NCI-H1436 treated with DMSO at 0.1 percent for 48 hours (cell line): ENCODE data around the gene METTL3.

Experiments
- DNase-seq: peaks from one replicate; lab custom pipeline; 2025; lab: John Stamatoyannopoulos, UW

The METTL3 gene

GRCh38 chr14:21526672-21527317 is 15.7 kb upstream of the METTL3 start:
- DNase-seq = peak; percentile 17

DNA sequence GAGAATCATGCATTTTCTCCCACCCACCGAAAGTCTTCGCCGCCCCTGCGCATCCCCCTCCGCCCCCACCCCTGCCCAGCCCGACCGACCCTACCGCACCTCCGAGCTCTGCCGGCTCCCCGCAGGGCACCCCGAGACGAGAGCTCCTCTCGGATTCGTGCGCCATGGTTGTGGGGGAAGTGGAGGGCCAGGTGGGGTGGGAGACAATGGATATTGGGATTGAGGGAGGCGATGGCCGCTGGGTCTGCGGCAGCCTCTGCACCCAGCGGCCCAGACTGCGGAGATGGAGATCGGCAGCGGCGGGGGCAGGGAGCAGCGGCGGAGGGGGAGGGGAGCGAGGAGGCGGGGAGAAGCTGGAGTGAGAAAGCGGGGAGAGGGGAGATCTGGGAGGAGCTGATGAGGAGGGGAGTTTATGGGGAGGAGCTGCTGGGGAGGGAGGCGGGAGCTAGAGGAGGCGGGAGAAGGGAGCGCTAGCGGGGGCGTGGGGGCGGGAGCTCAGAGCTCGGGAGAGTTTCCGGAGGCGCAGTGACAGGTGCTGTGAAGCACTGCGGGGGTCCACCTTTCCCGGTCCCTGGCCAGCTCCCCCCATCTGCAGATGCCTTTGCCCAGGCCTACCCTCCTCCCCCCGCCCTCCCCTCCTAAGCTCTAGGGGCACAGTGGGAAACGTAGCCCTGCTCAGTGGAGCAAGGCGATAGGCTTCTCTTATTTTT is 15.0 kb upstream of the METTL3 start, which contains the start of gene SALL2:
SALL2 (minus strand) TSS at position 385 of the 710 bp plus-strand sequence; CDS start at position 166, 219 bp downstream.
- DNase-seq = peak; percentile 69

DNA sequence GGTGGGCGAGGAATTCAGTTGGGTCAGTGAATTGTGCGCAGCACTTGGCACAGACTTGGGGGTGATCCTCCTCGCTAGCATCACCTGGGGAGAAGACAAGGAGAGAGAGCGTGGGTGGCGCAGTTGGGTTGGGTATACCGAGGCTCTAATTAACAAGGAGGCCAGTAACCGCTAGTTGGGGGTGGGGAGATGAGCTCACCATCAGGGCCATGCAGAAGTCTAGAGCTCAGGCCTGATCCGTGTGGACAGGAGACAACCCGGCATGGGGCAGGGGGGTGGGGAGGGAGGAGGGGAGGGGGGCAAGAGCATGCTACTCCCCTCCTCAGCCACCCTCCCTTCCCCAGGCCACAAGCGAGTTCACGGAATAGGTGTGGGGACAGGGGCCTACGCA is 14.4 kb upstream of the METTL3 start:
- DNase-seq = no peak

DNA sequence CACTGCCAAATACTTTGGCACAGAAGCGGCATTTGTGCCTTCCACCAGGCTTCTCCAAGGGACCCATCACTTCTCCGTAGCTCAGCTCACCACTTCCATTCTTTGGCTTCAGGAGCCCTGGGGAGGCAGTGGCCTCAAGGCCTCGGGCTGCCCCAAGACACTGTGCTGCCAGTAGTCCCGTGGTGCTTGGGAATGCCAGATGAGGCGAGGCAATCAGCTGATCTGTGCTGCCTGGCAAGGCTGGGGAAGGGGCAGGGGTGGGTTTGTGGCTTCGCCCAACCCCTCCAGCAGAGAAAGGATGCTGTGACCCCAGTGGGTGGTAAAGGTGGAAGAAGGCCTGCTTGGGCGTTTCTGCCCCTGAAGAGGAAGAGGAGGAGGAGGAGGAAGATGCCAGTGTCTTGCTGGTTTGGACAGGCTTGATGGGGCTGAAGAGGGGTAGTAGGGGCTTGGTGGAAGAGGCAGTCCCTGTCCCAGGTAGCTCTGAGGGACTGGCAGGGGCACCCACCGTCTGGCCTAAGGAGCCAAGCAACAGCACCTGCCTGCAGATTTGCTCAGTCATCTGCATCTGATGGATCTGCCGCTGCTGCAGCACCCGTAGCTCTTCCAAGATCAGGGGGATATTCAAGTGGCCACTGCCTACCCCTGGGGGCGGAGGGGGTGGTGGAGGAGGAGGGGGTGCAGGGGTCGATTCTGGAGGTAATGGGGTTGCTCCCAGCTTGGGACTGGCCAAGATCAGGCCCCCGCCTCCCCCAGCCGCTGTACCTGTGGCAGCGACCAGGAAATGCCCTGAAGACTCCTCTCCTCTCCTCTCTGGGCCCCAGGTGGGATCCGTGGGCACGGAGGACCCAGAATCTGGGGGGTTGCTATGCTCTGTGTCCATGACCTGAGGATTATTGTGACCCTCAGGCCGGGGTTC is 13.7 kb upstream of the METTL3 start:
- no peak for DNase-seq

DNA sequence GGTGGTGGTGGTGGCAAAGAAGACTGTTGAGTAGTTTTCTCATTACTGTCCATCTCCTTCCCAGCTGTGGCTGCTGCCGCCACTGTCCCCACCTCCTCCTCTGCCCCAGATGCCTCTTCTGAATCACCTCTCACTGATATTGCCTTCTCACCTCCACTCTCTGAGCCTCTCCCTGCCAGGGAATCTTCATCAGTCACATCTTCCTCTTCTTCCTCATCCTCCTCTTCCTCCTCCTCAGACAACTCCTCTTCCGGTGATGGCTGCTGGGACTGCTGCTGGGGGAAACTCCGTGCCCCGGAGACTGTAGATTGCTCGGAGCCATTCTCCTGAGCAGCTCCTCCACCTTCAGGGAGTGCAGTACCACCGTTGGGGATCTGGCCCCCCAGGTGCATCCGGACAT is 12.1 kb upstream of the METTL3 start:
- no peak for DNase-seq

DNA sequence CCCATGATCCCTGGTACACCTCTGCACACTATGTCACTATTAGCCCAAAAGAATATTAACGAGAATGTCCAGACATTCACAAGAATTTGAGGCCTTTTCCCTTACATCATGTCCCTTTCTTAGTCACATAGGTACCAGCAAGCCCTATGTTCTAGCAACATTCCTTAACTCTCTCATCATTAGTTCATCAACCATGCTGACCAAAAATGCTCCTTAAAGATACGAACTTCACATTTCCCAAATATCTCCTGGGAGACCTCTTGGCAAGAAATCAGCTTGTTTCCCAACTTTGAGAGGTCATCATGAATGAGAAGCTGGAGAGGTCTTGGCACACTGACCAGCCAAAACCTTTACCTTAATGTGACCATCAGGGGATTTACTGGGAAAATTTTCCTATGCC is 10.4 kb upstream of the METTL3 start:
- DNase-seq = no peak

- no peak for DNase-seq
These were observed 9.6 kb upstream of the METTL3 start for GRCh38 chr14:21520767-21521166.

DNA sequence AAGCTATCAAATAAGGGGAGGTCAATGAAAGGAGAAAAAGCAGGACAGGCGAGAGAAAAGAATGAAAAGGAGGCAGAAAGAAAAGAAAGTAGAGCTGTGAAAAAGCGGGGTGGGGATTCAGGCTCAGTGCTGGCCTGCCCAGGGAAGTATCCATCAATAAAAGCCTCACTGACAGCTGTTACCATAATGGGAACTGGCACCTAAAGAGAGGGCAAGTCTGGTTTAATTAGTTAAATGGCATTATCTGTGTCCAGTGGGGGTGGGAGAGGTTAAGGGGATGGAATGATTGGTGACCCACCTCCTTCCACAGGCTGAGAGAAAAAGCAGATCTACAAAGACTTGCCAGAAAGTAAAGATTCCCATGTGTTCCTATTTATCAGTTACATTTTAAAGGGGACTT is 7.6 kb upstream of the METTL3 start:
- DNase-seq = no peak

DNA sequence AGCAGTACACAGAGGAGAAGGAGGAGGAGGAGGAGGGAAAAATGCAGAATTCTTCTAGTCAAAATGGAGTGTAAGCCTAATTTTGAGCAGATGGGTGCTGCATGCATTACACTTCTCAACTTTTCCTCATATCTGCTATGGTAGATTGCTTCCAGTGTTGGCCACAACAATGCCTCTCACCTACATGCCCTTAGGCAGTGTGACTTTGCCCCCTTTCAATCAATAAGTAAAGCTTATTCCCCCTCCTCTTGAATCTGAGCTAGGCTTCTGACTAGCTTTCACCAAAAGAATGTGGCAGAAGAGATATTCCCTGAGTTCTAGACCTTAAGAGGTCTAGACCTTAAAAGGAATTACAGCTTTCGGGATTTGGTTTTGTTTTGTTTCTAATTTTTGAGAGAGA is 3.2 kb upstream of the METTL3 start:
- no peak for DNase-seq

DNA sequence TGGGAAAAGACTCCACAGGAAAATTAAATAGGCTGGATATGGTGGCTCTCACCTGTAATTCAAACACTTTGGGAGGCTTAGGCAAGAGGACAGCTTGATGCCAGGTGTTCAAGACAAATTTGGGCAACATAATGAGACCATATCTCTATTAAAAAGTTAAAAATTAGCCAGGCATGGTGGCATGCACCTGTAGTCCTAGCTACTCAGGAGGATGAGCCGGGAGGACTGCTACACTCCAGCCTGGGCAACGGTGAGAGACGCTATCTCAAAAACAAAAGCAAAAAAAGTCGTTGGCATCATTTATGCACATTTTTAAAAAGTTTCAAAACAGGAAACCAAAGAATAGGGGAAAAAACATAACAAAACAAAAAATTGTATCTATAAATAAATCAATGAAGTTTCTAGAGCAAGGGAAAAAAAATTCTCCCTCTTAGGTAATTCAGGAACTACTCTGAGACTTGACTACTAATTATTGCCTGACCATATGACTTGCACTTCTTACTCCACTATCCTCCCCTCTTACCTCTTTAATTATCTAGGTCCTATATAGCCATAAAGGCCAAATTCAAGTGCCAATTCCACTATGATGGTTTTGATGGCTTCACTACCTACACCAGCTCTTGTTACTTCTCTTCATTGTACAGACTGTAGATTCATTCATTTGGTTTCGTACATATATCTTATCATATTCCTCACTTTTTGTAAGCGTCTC is 1.6 kb downstream of the METTL3 start:
- no peak for DNase-seq

DNA sequence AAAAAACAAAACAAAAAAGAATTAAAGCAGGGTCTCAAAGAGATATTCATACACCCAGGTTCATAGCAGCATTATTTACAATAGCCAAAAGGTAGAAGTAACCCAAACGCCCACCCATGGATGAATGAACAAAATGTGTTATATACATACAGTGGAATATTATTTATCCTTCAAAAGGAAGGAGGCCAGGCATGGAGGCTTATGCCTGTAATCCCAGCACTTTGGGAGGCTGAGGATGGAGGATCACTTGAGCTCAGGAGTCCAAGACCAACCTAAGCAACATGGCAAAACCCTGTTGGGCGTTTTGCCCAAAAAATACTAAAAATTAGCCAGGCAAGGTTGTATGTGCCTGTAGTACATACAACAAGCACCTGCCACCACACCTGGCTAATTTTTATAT is 4.6 kb downstream of the METTL3 start:
- DNase-seq = no peak

DNA sequence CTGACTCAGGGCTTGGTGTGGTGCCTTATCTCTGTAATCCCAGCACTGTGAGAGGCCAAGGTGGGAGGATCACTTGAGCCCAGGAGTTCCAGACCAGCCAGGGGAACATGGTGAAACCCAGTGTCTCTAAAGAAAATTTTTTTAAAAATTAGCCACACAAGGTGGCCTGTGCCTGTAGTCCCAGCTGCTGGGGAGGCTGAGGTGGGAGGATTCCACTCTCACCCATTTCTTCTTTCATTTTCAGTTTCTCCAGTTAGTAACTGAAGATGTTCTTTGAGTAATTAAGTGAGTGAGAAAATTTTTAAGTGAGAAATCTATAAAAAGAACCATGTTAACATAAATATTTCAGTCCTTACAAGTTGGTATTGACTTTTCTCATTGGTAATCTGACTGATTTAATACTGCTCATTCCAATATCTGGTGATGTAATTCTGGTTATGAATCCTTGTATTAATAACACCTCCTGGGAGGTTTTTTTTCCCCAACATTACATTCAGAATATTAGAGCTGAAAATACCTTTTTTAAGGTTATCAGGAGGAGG is 6.1 kb downstream of the METTL3 start:
- no peak for DNase-seq

DNA sequence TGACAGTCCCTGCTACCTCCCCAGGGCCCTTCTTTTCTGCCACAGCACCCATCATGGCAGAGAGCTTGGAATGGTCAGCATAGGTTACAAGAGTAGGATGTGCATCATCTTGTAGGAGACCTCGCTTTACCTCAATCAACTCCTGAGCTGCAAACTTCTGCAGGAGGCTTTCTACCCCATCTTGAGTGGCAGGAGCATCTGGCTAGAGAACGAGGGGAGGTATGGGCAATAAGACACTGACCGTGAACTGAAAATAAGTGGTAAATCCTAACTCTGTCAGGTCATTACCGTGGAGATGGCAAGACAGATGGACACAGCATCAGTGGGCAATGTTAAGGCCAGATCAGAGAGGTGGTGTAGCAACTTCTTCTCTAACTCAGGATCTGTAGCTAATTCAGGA is 7.8 kb downstream of the METTL3 start:
- no peak for DNase-seq

- no peak for DNase-seq
These were observed 9.6 kb downstream of the METTL3 start for GRCh38 chr14:21501568-21501967.

DNA sequence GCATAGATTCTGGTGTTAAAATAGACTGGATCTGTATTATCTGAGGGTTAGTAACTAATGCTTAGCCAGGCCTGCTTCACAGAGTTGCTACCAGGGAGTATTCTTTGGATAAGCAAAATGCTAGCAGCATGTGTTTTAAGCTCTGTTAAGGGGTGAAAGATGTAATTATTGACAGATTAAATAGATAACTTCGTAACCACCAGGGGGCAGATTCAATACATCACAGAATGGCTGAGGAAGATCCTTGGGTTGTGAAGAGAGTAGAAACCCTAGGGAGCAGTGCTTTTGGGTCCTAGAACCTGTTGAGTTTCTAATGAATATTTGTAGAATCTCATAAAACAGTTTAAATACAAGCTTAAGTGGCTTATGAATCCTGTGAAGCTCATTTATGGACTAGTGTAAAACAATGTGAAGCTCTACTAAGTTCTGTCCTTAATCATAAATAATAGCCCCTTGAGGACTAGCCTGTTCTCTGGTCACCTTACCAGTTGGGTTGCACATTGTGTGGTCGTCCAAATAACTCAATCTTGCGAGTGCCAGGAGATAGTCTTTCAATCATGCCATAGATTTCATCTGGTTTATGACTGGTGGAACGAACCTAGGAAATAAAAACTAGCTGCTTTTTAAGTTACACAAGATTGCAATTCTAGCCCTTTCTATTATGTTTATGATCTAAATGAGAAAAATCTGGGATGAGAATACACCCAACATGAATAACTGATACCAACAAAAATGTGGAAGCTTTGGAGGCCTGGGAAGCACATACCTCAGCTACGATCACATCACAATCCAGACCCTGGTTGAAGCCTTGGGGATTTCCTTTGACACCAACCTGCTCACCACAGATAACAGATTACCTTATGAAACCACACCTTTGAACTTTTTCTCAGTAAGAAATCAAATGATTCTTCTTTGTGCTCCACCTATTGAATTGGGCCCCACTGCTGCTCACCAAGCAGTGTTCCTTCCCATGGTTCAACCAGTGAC is 12.3 kb downstream of the METTL3 start:
- peak; percentile 12 for DNase-seq

GRCh38 chr14:21496453-21496852 is 14.7 kb downstream of the METTL3 start:
- DNase-seq = no peak

GRCh38 chr14:21494902-21495762 is 16.0 kb downstream of the METTL3 start:
- DNase-seq = no peak

DNA sequence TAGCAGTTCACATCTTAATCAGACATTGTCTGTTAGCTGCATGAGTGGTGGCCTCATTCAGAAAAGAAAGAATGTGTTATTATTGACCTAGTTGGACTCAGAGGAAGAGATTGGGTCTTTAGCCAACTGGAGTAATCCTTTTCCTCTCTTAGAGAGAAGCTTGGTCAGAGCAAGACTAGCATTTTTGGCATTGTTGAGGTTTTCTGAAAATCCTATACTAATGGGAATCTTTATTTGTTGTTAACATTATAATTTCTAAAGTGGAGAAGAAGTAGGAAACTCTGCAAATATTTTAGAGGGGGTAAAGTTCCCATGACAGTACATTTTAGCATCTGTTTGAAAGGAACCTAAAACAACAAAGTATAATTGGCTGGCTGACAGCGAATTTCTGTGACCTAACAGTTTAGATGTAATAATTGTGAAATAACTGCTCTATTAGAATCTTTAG is 24.5 kb downstream of the METTL3 start:
- no peak for DNase-seq

- DNase-seq = peak; percentile 98
These were observed 34.0 kb downstream of the METTL3 start, which contains the start of the genes RAB2B and TOX4 for GRCh38 chr14:21476925-21477681. TSS of gene RAB2B (minus strand) at chr14:21476959. CDS start at chr14:21476872, 87 bp downstream. TSS of gene TOX4 (plus strand) at chr14:21477195. CDS start at chr14:21477279, 84 bp downstream.
